Endothelial cell of umbilical vein (primary cell): Measurements from ENCODE around the gene CHRNA10. TPM values are rescaled to one million over a fixed set of nuclear protein-coding genes. Genes with fewer than 3 reads are reported as not detected.

Experiments
- BruUV-seq: library from RNA; stranded (reverse); fragments of 400-500 nt; replicated peaks from 2 replicates; lab custom pipeline; 2021; lab: Mats Ljungman, UMichigan
- CTCF ChIA-PET: fragments of 300-600, 350-600 bp; sonication (Branson Sonifier 250); formaldehyde crosslinking; loops from one replicate; lab custom pipeline; 2021; ENCODE audit warnings: antibody characterized with exemption, inconsistent platforms; lab: Charles Lee
- POLR2A ChIA-PET: fragments of 300-600, 350-600 bp; sonication (Branson Sonifier 250); formaldehyde crosslinking; loops from one replicate; lab custom pipeline; 2021; ENCODE audit warnings: antibody characterized with exemption, inconsistent platforms; lab: Charles Lee
- DNase-seq: peaks from one replicate; pipeline ENCODE4 v3.0.0-alpha.2; 2011; ENCODE audit warnings: low read depth, low spot score
- FAIRE-seq: peaks from 2 replicates; lab custom pipeline; 2011; peaks lifted over from hg19 to GRCh38; lab: Jason Lieb, UNC
- H2AFZ ChIP-seq: 2 replicates; pipeline ENCODE4 v1.6.0; 2012; ENCODE audit warnings: low read depth, low read length, control low read depth, inconsistent platforms
- H3K27ac ChIP-seq: 2 replicates; pipeline ENCODE4 v1.5.1; 2011; ENCODE audit warnings: low read depth, mild to moderate bottlenecking, control low read depth, low read length, moderate library complexity; ENCODE audit not compliant: insufficient read depth
- H3K27me3 ChIP-seq, 2 experiments: 2 replicates each; pipeline versions ENCODE4 v1.6.0 to v1.6.1; 2011; ENCODE audit warnings: low read length in 2 of 2, mixed read lengths in 1 of 2; ENCODE audit not compliant: control insufficient read depth in 2 of 2, insufficient read depth in 2 of 2
- H3K36me3 ChIP-seq, 2 experiments: 2 replicates in 1 of 2; 3 replicates in 1 of 2; pipeline ENCODE4 v1.5.1; 2011; ENCODE audit warnings: low read length in 2 of 2, mild to moderate bottlenecking in 1 of 2, moderate library complexity in 1 of 2; ENCODE audit not compliant: control insufficient read depth in 2 of 2, insufficient read depth in 2 of 2; ENCODE audit errors: extremely low read depth in 1 of 2
- H3K4me1 ChIP-seq: 3 replicates; pipeline ENCODE4 v1.5.1; 2011; ENCODE audit warnings: mild to moderate bottlenecking, low read length; ENCODE audit not compliant: control insufficient read depth, insufficient read depth; ENCODE audit errors: extremely low read depth
- H3K4me2 ChIP-seq: 2 replicates; pipeline ENCODE4 v1.6.1; 2011; ENCODE audit warnings: low read length, control low read depth, mixed read lengths; ENCODE audit not compliant: insufficient read depth
- H3K4me3 ChIP-seq, 3 experiments: fragments of 200-600 bp in 1 of 3; sonication (generic), shearing (Covaris generic) in 1 of 3; replicated peaks in 1 of 3; 2 replicates each; pipeline ENCODE4 v1.5.1; 2011 to 2016; ENCODE audit warnings: control low read depth in 3 of 3, low read length in 3 of 3, mild to moderate bottlenecking in 2 of 3, inconsistent platforms in 1 of 3, low read depth in 1 of 3, moderate library complexity in 1 of 3; ENCODE audit not compliant: insufficient read depth in 1 of 3
- H3K79me2 ChIP-seq: 2 replicates; pipeline ENCODE4 v1.6.0; 2012; ENCODE audit warnings: low read length, inconsistent platforms; ENCODE audit not compliant: control insufficient read depth, insufficient read depth
- H3K9ac ChIP-seq: replicated peaks from 2 replicates; pipeline ENCODE3; 2011; ENCODE audit warnings: low read length, control low read depth; ENCODE audit not compliant: insufficient read depth; ENCODE audit errors: extremely low read depth
- H3K9me1 ChIP-seq: replicated peaks from 3 replicates; pipeline ENCODE4 v1.6.0; 2011; ENCODE audit warnings: mild to moderate bottlenecking, low read length; ENCODE audit not compliant: control insufficient read depth, insufficient read depth; ENCODE audit errors: extremely low read depth
- H3K9me3 ChIP-seq: replicated peaks from 2 replicates; pipeline ENCODE4 v1.5.1; 2012; ENCODE audit warnings: low read length, inconsistent platforms; ENCODE audit not compliant: control insufficient read depth, insufficient read depth
- H4K20me1 ChIP-seq: replicated peaks from 2 replicates; pipeline ENCODE3; 2011; ENCODE audit warnings: mild to moderate bottlenecking, low read length; ENCODE audit not compliant: control insufficient read depth, insufficient read depth; ENCODE audit errors: extremely low read depth
- CTCF ChIP-seq, 2 donors: IDR thresholded peaks; 1 replicate in 1 of 2; 2 replicates in 1 of 2; pipeline ENCODE4 v1.5.1; 2011; ENCODE audit warnings: low read length in 2 of 2, mild to moderate bottlenecking in 2 of 2, moderate library complexity in 2 of 2, control low read depth in 1 of 2, inconsistent platforms in 1 of 2, low read depth in 1 of 2; ENCODE audit not compliant: insufficient read depth in 1 of 2; ENCODE audit errors: extremely low read depth in 1 of 2
- EZH2 ChIP-seq: IDR thresholded peaks from 2 replicates; pipeline ENCODE4 v1.6.1; 2012; ENCODE audit warnings: borderline replicate concordance, low read depth, mild to moderate bottlenecking, moderate library complexity, low read length, inconsistent platforms; ENCODE audit not compliant: severe bottlenecking
- FOS ChIP-seq: IDR thresholded peaks from 2 replicates; pipeline ENCODE4 v1.6.1; 2011; ENCODE audit warnings: mild to moderate bottlenecking, low read length, moderate library complexity, borderline replicate concordance; ENCODE audit not compliant: insufficient read depth
- GATA2 ChIP-seq: IDR thresholded peaks from 2 replicates; pipeline ENCODE4 v1.7.0; 2011; ENCODE audit warnings: low read depth, mild to moderate bottlenecking, moderate library complexity, mixed read lengths, low read length; ENCODE audit not compliant: insufficient read length, insufficient read depth
- JUN ChIP-seq: IDR thresholded peaks from 2 replicates; pipeline ENCODE4 v1.6.1; 2011; ENCODE audit warnings: borderline replicate concordance, low read depth; ENCODE audit not compliant: insufficient read length, insufficient read depth
- MAX ChIP-seq: IDR thresholded peaks from 2 replicates; pipeline ENCODE4 v1.6.1; 2011; ENCODE audit not compliant: insufficient read depth, insufficient read length
- MYC ChIP-seq: IDR thresholded peaks from one replicate; pipeline ENCODE4 v1.6.1; 2011; ENCODE audit warnings: mild to moderate bottlenecking, low read depth, low read length
- POLR2A ChIP-seq: IDR thresholded peaks from 2 replicates; pipeline ENCODE4 v1.6.1; 2012; ENCODE audit warnings: low read depth, mild to moderate bottlenecking, control low read depth, low read length
- POLR2AphosphoS5 ChIP-seq: IDR thresholded peaks from 2 replicates; pipeline ENCODE4 v1.6.1; 2012; ENCODE audit warnings: low read depth, mild to moderate bottlenecking, control low read depth, low read length, moderate library complexity; ENCODE audit not compliant: insufficient read depth
- dilution Hi-C: fragments of 300-500 bp; cut with MboI; formaldehyde crosslinking; loops from one replicate; pipeline ENCODE4 v1.15.0; 2019; ENCODE audit warnings: low sequenced_read_pairs; ENCODE audit not compliant: extremely low pct_ligation_motif_present
- intact Hi-C: fragments of 100-400 bp; cut with micrococcal nuclease; formaldehyde crosslinking; loops from one replicate; pipeline ENCODE4 v1.10.0; 2022
- polyA plus RNA-seq, 4 experiments: library from polyadenylated mRNA; depleted of rRNA in 3 of 4; stranded (reverse) in 3 of 4; unstranded in 1 of 4; fragments of >200 nt; gene quantifications; 2 replicates each; pipeline versions ENCODE4 v1.2.1 to v1.2.3, GENCODE V29; 2011 to 2012; ENCODE audit warnings: missing spikeins in 1 of 4
- total RNA-seq: library from RNA; stranded (reverse); gene quantifications from 2 replicates; pipeline ENCODE4 v1.2.3, GENCODE V29; 2021

CHRNA10 gene
- total and polyA plus RNA-seq, 2 donors (not counting 3 experiments of a cell fraction or from before 2014, with no cell fraction given): 1.1 to 1.8 TPM

GRCh38 chr11:3639841-3640240 is 31.3 kb downstream of the CHRNA10 start:
- intact Hi-C loops: loop anchor here (10.0 kb wide), 1 partner anchor 705 kb away; no protein-coding TSS in a partner anchor
- peaks cover 5% of the 10 kb centered on the region for H3K4me1 ChIP-seq
- H3K27me3 ChIP-seq: peaks cover 1 to 4% of the 10 kb centered on the region in 2 experiments
- DNase-seq (no peak), FAIRE-seq (no peak)
- no TSS peak for BruUV-seq
- no peaks in the 10 kb centered on the region for H3K79me2 ChIP-seq
- ChIA-PET CTCF (no interaction called here), POLR2A (no interaction called here)
- H3K27ac ChIP-seq: no peak overlapping the region
- H2AFZ ChIP-seq: no peak overlapping the region
- no peak overlapping the region for H3K4me2 ChIP-seq
- H4K20me1 ChIP-seq: no peaks in the 10 kb centered on the region
- TF ChIP-seq GATA2 (no peak), POLR2A (no peak), MAX (no peak), EZH2 (no peak), MYC (no peak), JUN (no peak), FOS (no peak), CTCF (IDR thresholded peaks at IDR 0.05; ENCODE audit: extremely low read depth in 1 of 2, insufficient read depth in 1 of 2, low read depth in 1 of 2, low read length in 2 of 2) (no peak), POLR2AphosphoS5 (no peak)
- no peak overlapping the region for H3K4me3 ChIP-seq
- no peaks in the 10 kb centered on the region for H3K9me1 ChIP-seq
- H3K9ac ChIP-seq: no peak overlapping the region
- H3K9me3 ChIP-seq: no peaks in the 10 kb centered on the region
- no peaks in the 10 kb centered on the region for H3K36me3 ChIP-seq
- dilution Hi-C loops: no loop called here
